H1 (cell line): ENCODE data around the gene CELF6. TPM values are rescaled to one million over a fixed set of nuclear protein-coding genes. Genes with fewer than 3 reads are reported as not detected.

Source experiments
- CEBPB ChIP-seq: IDR thresholded peaks from 2 replicates; pipeline ENCODE4 v1.6.1; 2012; ENCODE audit warnings: low read depth, low read length
- EGR1 ChIP-seq: IDR thresholded peaks from 2 replicates; pipeline ENCODE4 v1.6.1; 2011; ENCODE audit warnings: low read depth, low read length, borderline replicate concordance
- POLR2A ChIP-seq, 2 experiments: IDR thresholded peaks; 1 replicate in 1 of 2; 2 replicates in 1 of 2; pipeline ENCODE4 v1.6.1; 2011; ENCODE audit warnings: low read depth in 2 of 2, low read length in 2 of 2, mild to moderate bottlenecking in 2 of 2; ENCODE audit errors: control extremely low read depth in 1 of 2
- ZNF274 ChIP-seq: IDR thresholded peaks from 2 replicates; pipeline ENCODE4 v1.7.0; 2012; ENCODE audit warnings: low read length, borderline replicate concordance; ENCODE audit errors: extremely low read depth
- polyA plus RNA-seq, 7 experiments: library from polyadenylated mRNA; depleted of rRNA in 3 of 7; stranded (reverse) in 5 of 7; unstranded in 2 of 7; fragments of >200 nt in 5 of 7; fragments of 200-250 nt in 2 of 7; gene quantifications; 1 replicate in 5 of 7; 2 replicates in 1 of 7; 4 replicates in 1 of 7; pipeline versions ENCODE4 v1.2.1 to v1.2.3, GENCODE V29; 2011 to 2013; ENCODE audit warnings: missing spikeins in 2 of 7, mixed read lengths in 2 of 7
- total RNA-seq: library from RNA; stranded (reverse); fragmentation: NEBNext Ultra II Directional; extraction: Animal tissue kit (Norgen Biotek cat#: 25700); gene quantifications from 2 replicates; pipeline ENCODE4 v1.2.1, GENCODE V29; 2021
- TF ChIP-seq, protein P1 (sequence below), 3 experiments: IDR thresholded peaks; 1 replicate in 2 of 3; 2 replicates in 1 of 3; pipeline versions ENCODE4 v1.5.1 to v1.6.1; 2011; ENCODE audit warnings: low read length in 3 of 3, mild to moderate bottlenecking in 3 of 3, inconsistent platforms in 2 of 3, low read depth in 1 of 3, moderate library complexity in 1 of 3; ENCODE audit not compliant: insufficient read depth in 1 of 3; ENCODE audit errors: control extremely low read depth in 1 of 3
- TF ChIP-seq, protein P2 (sequence below): IDR thresholded peaks from 2 replicates; pipeline ENCODE4 v1.6.1; 2011; ENCODE audit warnings: low read length, improper control_type of control experiment

The CELF6 gene
- total and polyA plus RNA-seq, 2 of the 8 experiments (the other 6 are each of a cell fraction or from before 2014, with no cell fraction given) = 0.09 to 0.19 TPM

DNA sequence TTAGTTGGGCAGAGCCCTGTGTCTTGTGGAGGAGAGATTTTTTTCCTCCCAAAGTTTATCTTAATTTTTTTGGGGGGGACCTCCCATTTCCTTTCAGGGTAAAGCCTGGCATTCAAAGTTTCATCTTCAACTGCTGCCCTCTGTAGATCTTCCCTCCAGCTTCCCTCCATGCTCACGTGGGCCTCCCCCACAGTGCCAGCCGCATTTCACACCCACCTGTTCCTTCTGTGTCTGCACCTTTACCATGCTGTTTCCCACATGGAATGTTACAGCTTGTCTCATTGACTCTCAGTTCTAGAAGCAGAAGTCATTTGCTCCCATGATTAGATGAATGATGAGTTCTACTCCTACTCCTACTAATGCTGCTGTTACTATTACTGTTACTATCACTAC, 6.5 kb downstream of the CELF6 start (continued):
- TF ChIP-seq, protein P1, sequence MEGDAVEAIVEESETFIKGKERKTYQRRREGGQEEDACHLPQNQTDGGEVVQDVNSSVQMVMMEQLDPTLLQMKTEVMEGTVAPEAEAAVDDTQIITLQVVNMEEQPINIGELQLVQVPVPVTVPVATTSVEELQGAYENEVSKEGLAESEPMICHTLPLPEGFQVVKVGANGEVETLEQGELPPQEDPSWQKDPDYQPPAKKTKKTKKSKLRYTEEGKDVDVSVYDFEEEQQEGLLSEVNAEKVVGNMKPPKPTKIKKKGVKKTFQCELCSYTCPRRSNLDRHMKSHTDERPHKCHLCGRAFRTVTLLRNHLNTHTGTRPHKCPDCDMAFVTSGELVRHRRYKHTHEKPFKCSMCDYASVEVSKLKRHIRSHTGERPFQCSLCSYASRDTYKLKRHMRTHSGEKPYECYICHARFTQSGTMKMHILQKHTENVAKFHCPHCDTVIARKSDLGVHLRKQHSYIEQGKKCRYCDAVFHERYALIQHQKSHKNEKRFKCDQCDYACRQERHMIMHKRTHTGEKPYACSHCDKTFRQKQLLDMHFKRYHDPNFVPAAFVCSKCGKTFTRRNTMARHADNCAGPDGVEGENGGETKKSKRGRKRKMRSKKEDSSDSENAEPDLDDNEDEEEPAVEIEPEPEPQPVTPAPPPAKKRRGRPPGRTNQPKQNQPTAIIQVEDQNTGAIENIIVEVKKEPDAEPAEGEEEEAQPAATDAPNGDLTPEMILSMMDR (IDR thresholded peaks at IDR 0.05; ENCODE audit: control extremely low read depth in 1 of 3, insufficient read depth in 1 of 3, low read depth in 1 of 3, low read length in 3 of 3) = no peak
- TF ChIP-seq CEBPB (no peak), POLR2A (IDR thresholded peaks at IDR 0.05; ENCODE audit: control extremely low read depth in 1 of 2, low read depth in 2 of 2, low read length in 2 of 2) (no peak), EGR1 (no peak), ZNF274 (no peak)
- TF ChIP-seq, protein P2, sequence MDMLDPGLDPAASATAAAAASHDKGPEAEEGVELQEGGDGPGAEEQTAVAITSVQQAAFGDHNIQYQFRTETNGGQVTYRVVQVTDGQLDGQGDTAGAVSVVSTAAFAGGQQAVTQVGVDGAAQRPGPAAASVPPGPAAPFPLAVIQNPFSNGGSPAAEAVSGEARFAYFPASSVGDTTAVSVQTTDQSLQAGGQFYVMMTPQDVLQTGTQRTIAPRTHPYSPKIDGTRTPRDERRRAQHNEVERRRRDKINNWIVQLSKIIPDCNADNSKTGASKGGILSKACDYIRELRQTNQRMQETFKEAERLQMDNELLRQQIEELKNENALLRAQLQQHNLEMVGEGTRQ = no peak
- TF ChIP-seq, all 59 proteins: peak for 0
